Activated T-helper 9 cell treated with anti-CD3 and anti-CD28 coated beads, Interleukin-2, amount 50 U/mL, for 16 hours (primary cell): ENCODE data around the gene B4GALT7.
"Not testable (repeated sequence)": the region's sequence is repeated elsewhere in the genome, so short reads cannot be mapped to it uniquely, and the experiment has no call there.

Source experiments
- DNase-seq: peaks from one replicate; pipeline ENCODE4 v3.0.0-alpha.2; 2020; ENCODE audit warnings: low read depth

B4GALT7 gene

GRCh38 chr5:177599731-177600507, at the start of gene B4GALT7:
Gene B4GALT7 (plus strand): TSS chr5:177600132. CDS start chr5:177600211, 79 bp downstream.
- DNase-seq: peak; percentile 81

GRCh38 chr5:177552839-177553455, 47.0 kb upstream of the B4GALT7 start:
- no peak for DNase-seq

- peak; percentile 30 for DNase-seq
Measured at GRCh38 chr5:177553671-177554429, 46.1 kb upstream of the B4GALT7 start.

GRCh38 chr5:177554474-177555111, 45.3 kb upstream of the B4GALT7 start, which contains the start of gene FAM193B:
Gene FAM193B (minus strand): TSS chr5:177554563. CDS start chr5:177554458, 105 bp downstream.
- peak; percentile 93 for DNase-seq

GRCh38 chr5:177555228-177555627, 44.7 kb upstream of the B4GALT7 start:
- no peak for DNase-seq

GRCh38 chr5:177555665-177556064, 44.3 kb upstream of the B4GALT7 start:
- DNase-seq: no peak

- DNase-seq: no peak
Measured at GRCh38 chr5:177557041-177557647, 42.8 kb upstream of the B4GALT7 start.

- no peak for DNase-seq
Measured at GRCh38 chr5:177557796-177558195, 42.1 kb upstream of the B4GALT7 start.

- DNase-seq: not testable (repeated sequence)
Measured at GRCh38 chr5:177559446-177559941, 40.4 kb upstream of the B4GALT7 start.

- no peak for DNase-seq
Measured at GRCh38 chr5:177565046-177565445, 34.9 kb upstream of the B4GALT7 start.

- no peak for DNase-seq
Measured at GRCh38 chr5:177568326-177568725, 31.6 kb upstream of the B4GALT7 start.

- no peak for DNase-seq
Measured at GRCh38 chr5:177569894-177570293, 30.0 kb upstream of the B4GALT7 start.

- DNase-seq: no peak
Measured at GRCh38 chr5:177575488-177575887, 24.4 kb upstream of the B4GALT7 start.

- no peak for DNase-seq
Measured at GRCh38 chr5:177576169-177576568, 23.8 kb upstream of the B4GALT7 start.

GRCh38 chr5:177578316-177578715, 21.6 kb upstream of the B4GALT7 start:
- no peak for DNase-seq

GRCh38 chr5:177588413-177588909, 11.5 kb upstream of the B4GALT7 start:
- no peak for DNase-seq

- no peak for DNase-seq
Measured at GRCh38 chr5:177590406-177590805, 9.5 kb upstream of the B4GALT7 start.

- DNase-seq: no peak
Measured at GRCh38 chr5:177591690-177592009, 8.3 kb upstream of the B4GALT7 start.

- peak; percentile 86 for DNase-seq
Measured at GRCh38 chr5:177592010-177592834, 7.7 kb upstream of the B4GALT7 start, which contains the start of gene TMED9. Gene TMED9 (plus strand): TSS chr5:177592203. CDS start chr5:177592215, 12 bp downstream.

GRCh38 chr5:177592905-177593304, 7.0 kb upstream of the B4GALT7 start:
- DNase-seq: no peak
